Thyroid gland (tissue), 4 donors: ENCODE data around the gene NPPB. TPM values are rescaled to one million over a fixed set of nuclear protein-coding genes. Genes with fewer than 3 reads are reported as not detected.

Experiments
- DNase-seq, 2 donors: peaks; one replicate each; pipeline ENCODE4 v3.0.0-alpha.2; 2019
- H3K27ac ChIP-seq, 3 donors: fragments of 200-600 bp; sonication (generic); 1 replicate in 2 of 3; 2 replicates in 1 of 3; pipeline ENCODE4 v1.5.1; 2016 to 2019; ENCODE audit warnings: mild to moderate bottlenecking in 1 of 3, moderate library complexity in 1 of 3
- H3K27me3 ChIP-seq: fragments of 200-600 bp; sonication (generic); one replicate; pipeline ENCODE4 v1.5.1; 2019
- H3K36me3 ChIP-seq, 2 donors: fragments of 200-600 bp; sonication (generic); one replicate each; pipeline ENCODE4 v1.5.1; 2016 to 2019
- H3K4me1 ChIP-seq, 2 donors: fragments of 200-600 bp; sonication (generic); one replicate each; pipeline ENCODE4 v1.5.1; 2017 to 2019
- H3K4me3 ChIP-seq, 3 donors: fragments of 200-600 bp; sonication (generic); replicated peaks in 1 of 3; 1 replicate in 2 of 3; 2 replicates in 1 of 3; pipeline ENCODE4 v1.5.1; 2016; ENCODE audit warnings: mild to moderate bottlenecking in 1 of 3
- H3K9me3 ChIP-seq: fragments of 200-600 bp; sonication (generic); one replicate; pipeline ENCODE4 v1.5.1; 2017
- POLR2A ChIP-seq, 2 donors: fragments of 450-650 bp; IDR thresholded peaks; one replicate each; pipeline ENCODE4 v1.6.1; 2017; ENCODE audit warnings: antibody characterized with exemption in 2 of 2, mild to moderate bottlenecking in 2 of 2, moderate library complexity in 1 of 2
- WGBS, 2 donors: methylation state at CpG; one replicate each; pipeline ENCODE4 v1.1.5; 2017; 5-methylcytosine and 5-hydroxymethylcytosine counted together
- intact Hi-C: fragments of 100-400 bp; cut with DNase I; formaldehyde crosslinking; loops from one replicate; pipeline ENCODE4 v1.15.1; 2023
- total RNA-seq, 4 donors: library from RNA; depleted of rRNA; stranded (reverse); fragments of >200 nt; gene quantifications; one replicate each; pipeline ENCODE4 v1.2.3, GENCODE V29; 2016
- TF ChIP-seq, protein P1 (sequence below), 6 experiments: fragments of 200-600 bp in 3 of 6; fragments of 450-650 bp in 3 of 6; sonication (generic) in 3 of 6; IDR thresholded peaks; one replicate each; pipeline ENCODE4 v1.5.1; 2016 to 2019; ENCODE audit warnings: antibody characterized with exemption in 6 of 6, mild to moderate bottlenecking in 2 of 6, inconsistent platforms in 1 of 6, moderate library complexity in 1 of 6

NPPB gene
- total RNA-seq, 4 donors from 2014 or later = not detected

DNA sequence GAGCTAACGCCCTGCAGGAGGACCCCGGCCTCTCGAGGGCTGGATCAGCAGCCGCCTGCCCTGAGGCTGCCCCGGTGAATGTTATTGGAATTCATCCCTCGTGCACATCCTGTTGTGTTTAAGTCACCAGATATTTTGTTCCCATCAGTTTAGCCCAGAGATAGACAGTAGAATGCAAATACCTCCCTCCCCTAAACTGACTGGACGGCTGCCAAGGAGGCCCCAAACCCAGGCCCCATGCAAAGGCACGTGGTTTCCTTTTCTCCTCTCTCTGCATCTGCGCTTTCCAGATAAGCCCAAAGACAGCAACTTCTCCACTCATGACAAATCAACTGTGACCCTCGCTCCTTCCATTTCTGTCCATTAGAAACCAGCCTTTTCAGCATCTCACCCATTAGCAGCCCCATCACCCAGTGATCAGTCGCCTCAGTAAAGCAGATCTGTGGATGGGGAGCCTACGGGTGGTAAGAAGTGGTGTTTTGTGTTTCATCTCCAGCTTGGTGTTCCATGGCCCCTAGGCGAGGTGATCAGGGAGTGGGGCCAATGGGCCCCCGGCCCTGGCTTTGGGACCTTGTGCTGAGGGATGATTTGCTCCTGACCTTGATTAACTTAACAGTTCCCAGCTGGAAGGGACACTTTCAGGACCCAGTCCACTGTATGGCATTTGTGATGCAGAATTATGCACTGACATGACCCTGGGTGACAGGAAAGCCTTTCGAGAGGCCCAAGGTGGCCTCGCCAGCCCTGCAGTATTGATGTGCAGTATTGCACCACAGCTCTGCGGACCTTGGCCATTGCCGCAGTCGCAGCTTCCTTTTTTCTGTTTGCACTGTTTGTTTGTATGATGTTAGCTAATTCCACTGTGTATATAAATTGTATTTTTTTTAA, 16.3 kb downstream of the NPPB start:
- peak; percentile 23 to 33 for DNase-seq
- no peaks in the 10 kb centered on the region for H3K27me3 ChIP-seq
- intact Hi-C loops = no loop called here
- TF ChIP-seq, protein P1, sequence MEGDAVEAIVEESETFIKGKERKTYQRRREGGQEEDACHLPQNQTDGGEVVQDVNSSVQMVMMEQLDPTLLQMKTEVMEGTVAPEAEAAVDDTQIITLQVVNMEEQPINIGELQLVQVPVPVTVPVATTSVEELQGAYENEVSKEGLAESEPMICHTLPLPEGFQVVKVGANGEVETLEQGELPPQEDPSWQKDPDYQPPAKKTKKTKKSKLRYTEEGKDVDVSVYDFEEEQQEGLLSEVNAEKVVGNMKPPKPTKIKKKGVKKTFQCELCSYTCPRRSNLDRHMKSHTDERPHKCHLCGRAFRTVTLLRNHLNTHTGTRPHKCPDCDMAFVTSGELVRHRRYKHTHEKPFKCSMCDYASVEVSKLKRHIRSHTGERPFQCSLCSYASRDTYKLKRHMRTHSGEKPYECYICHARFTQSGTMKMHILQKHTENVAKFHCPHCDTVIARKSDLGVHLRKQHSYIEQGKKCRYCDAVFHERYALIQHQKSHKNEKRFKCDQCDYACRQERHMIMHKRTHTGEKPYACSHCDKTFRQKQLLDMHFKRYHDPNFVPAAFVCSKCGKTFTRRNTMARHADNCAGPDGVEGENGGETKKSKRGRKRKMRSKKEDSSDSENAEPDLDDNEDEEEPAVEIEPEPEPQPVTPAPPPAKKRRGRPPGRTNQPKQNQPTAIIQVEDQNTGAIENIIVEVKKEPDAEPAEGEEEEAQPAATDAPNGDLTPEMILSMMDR (IDR thresholded peaks at IDR 0.05) = no peak
- no peak for TF ChIP-seq POLR2A (IDR thresholded peaks at IDR 0.05)
- H3K36me3 ChIP-seq = peaks cover 56% of the 10 kb centered on the region in 2 donors
- no peaks in the 10 kb centered on the region for H3K9me3 ChIP-seq
- H3K27ac ChIP-seq = peak overlapping the region in 1 of 3 donors; percentile 38
- H3K4me3 ChIP-seq = no peak overlapping the region
- no peaks in the 10 kb centered on the region for H3K4me1 ChIP-seq
- 69 to 75% methylated on average over 19 of the region's 19 CpGs for WGBS, 2 donors

DNA sequence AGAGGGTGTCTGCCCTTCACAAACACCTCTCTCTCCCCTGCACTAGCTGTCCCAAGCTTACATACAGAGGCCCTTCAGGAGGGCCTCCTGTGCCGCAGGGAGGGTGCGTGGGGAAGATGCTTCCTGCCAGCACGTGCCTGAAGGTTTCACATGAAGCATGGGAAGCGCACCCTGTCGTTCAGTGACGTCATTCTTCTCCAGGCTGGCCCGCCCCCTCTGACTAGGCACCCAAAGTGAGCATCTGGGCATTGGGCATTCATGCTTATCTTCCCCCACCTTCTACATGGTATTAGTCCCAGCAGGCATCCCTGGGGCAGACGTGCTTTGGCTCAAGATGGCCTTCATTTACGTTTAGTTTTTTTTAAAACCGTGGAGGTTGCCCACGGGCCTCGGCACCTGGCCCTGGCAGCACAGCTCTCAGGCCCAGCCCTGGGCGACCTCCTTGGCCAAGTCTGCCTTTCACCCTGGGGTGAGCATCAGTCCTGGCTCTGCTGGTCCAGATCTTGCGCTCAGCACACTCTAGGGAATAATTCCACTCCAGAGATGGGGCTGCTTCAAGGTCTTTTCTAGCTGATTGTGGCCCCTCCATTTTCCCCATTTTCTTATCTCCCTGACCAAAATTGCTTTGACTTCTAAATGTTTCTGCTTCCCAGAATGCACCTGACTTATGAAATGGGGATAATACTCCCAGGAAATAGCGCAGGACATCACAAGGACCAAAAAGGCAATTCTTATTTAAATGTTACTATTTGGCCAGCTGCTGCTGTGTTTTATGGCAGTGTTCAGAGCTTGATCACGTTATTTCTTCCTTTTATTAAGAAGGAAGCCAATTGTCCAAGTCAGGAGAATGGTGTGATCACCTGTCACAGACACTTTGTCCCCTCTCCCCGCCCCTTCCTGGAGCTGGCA, 17.2 kb downstream of the NPPB start:
- Histone ChIP-seq H3K27me3 (no peaks in the 10 kb centered on the region), H3K27ac (peak overlapping the region in 1 of 3 donors; percentile 27), H3K36me3 (peaks cover 64% of the 10 kb centered on the region in 2 donors), H3K4me1 (no peaks in the 10 kb centered on the region), H3K4me3 (no peak overlapping the region), H3K9me3 (no peaks in the 10 kb centered on the region)
- no peak for TF ChIP-seq POLR2A (IDR thresholded peaks at IDR 0.05)
- TF ChIP-seq, protein P1 (IDR thresholded peaks at IDR 0.05) = no peak
- intact Hi-C loops = no loop called here
- WGBS, 2 donors = 81 to 85% methylated on average over 17 of the region's 17 CpGs
- no peak for DNase-seq

DNA sequence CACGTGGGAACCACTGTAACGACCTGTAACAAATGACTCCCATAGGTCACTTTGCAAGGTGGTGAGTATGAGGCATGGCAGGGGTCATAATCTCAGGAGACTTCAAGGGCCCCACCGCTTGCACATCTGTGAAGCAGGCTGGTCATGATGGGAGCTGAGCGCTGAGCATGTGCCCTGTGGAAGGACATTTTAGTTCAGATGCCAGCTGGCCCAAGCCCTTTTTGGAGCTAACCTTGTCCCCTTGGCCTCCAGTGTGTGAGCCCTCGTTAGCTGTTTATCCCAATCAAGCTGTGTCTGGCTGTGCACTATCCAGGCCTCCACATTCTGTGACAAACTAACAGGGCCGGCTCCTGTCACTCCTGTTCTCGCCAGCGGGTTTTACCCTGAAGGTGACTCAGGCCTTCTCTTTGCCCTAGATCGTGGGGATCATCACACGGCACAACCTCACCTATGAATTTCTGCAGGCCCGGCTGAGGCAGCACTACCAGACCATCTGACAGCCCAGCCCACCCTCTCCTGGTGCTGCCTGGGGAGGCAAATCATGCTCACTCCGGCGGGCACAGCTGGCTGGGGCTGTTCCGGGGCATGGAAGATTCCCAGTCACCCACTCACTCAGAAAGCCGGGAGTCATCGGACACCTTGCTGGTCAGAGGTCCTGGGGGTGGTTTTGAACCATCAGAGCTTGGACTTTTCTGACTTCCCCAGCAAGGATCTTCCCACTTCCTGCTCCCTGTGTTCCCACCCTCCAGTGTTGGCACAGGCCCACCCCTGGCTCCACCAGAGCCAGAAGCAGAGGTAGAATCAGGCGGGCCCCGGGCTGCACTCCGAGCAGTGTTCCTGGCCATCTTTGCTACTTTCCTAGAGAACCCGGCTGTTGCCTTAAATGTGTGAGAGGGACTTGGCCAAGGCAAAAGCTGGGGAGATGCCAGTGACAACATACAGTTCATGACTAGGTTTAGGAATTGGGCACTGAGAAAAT, 18.7 kb downstream of the NPPB start:
- Histone ChIP-seq H3K4me3 (no peak overlapping the region), H3K27ac (no peak overlapping the region), H3K4me1 (no peaks in the 10 kb centered on the region), H3K9me3 (no peaks in the 10 kb centered on the region), H3K27me3 (no peaks in the 10 kb centered on the region), H3K36me3 (peaks cover 78 to 79% of the 10 kb centered on the region in 2 donors)
- TF ChIP-seq, protein P1 (IDR thresholded peaks at IDR 0.05) = no peak
- no peak for TF ChIP-seq POLR2A (IDR thresholded peaks at IDR 0.05)
- WGBS, 2 donors = 89 to 91% methylated on average over 19 to 20 of the region's 20 CpGs
- no peak for DNase-seq
- intact Hi-C loops = loop anchor here (5.0 kb wide), 1 partner anchor 52 kb away; no protein-coding TSS in a partner anchor

DNA sequence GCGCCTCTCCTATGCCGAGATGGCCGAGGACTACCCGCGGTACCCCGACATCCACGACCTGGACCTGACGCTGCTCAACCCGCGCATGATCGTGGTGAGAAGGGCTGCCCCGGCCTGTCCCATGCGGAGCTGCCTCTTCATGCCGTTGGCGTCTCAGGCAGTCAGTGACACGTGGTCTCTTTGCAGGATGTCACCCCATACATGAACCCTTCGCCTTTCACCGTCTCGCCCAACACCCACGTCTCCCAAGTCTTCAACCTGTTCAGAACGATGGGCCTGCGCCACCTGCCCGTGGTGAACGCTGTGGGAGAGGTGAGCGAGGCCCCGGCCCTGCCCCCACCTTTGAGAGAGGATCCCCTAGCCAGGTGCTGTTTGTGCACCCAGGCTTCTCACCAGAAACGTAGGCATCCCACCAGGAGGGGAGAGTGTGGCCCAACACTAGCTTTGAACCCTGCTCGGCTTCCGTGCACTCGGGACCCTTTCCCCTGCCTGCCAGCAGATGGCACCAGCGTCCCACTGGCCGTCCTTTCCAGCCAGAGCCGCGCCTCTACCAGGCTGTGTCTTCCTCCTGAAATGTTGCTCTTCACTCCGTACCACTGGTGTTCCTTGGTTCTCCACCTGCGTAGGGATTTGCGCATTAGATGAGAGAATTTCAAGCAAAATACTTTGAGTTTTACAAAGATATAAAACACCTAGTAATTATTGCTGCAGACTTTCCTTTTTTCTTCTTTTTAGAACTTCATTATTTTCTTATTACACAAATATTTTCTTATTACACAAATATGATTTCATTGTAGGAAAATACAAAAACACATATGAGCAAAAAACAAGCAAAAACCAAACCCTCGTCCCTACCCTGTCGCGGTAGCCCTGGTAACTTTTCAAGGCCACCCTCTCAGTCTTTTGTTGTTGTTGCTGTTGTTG, 20.1 kb downstream of the NPPB start:
- intact Hi-C loops = loop anchor here (5.0 kb wide), 1 partner anchor 54 kb away; no protein-coding TSS in a partner anchor
- Histone ChIP-seq H3K27me3 (no peaks in the 10 kb centered on the region), H3K36me3 (peaks cover 83 to 87% of the 10 kb centered on the region in 2 donors), H3K9me3 (no peaks in the 10 kb centered on the region), H3K27ac (no peak overlapping the region), H3K4me3 (no peak overlapping the region), H3K4me1 (no peaks in the 10 kb centered on the region)
- TF ChIP-seq, protein P1 (IDR thresholded peaks at IDR 0.05) = peak; percentile 89 to 98 (median 96)
- no peak for TF ChIP-seq POLR2A (IDR thresholded peaks at IDR 0.05)
- 66 to 67% methylated on average over 36 to 38 of the region's 40 CpGs for WGBS, 2 donors
- DNase-seq = peak; percentile 58 to 71
